ENCODE data around the gene ANLN. TPM values are rescaled to one million over a fixed set of nuclear protein-coding genes. Genes with fewer than 3 reads are reported as not detected.

Gene ANLN
- total RNA-seq, 1 donor from 2014 or later = 30.9 TPM

DNA sequence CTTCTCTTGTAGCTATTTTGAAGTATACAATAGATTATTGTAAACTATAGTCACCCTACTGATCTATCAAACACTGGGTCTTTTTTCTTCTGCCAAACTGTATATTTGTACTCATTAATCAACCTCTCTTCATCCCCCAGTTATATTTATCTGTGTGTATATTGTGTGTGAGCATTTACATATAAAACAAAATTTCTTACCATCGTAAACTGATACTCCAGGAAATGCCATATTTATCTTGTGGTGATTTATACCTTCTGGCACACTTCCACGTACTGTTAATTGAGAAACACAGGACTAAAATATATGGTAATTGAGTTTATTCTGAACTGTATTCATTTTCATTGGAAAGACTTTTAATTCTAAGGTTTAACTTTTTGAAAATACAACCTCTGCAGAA, 18.9 kb downstream of the ANLN start:
- no peak for DNase-seq

DNA sequence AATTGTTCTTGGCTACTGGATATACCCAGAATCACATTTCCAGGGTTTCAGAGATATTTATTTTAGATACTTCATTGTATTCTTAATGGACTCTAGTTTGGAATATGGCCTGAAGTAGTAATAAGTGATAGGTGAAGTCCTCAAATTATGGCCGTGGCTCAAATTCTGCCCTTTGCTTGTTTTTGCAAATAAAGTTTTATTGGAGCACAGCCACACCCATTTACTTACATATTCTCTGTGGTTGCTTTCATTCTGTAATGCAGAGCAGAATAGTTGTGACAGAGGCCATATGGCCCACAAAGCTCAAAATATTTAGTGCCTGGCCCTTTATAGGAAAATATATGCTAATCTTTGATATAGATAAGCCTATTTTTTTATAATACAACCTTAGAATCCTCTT, 19.5 kb downstream of the ANLN start:
- no peak for DNase-seq

DNA sequence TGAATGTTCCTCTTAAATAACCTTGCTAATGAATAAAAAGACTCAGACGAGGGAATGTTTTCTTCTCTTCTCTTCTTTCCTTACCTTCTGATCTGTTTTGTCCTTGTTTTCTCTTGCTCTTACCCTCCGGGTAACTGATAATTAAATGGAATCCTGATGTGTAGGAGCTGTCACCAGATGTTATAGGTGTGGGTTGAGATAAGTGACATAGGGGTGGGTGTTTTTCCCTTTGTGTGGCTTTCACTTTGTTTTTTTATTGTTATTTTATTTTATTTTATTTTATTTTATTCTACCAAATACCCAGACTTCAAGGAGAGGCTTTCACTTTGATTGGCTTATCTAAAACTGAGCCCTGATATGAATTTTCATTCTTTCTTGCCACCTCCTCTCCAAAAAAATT, 25.5 kb downstream of the ANLN start:
- no peak for DNase-seq

DNA sequence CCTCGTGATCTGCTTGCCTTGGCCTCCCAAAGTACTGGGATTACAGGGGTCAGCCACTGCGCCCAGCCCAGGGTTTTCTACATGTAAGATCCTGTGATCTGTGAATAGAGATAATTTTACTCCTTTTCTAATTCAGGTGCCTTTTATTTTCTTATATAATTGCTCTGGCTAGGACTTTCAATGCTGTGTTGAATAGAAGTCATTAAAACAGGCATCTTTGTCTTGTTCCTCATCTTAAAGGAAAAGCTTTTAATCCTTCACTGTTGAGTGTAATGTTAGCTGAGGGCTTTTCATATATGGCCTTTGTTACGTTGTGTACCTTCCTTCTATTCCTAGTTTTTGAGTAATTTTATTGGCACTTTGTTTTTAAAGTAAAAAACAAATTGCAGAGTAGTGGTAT, 26.6 kb downstream of the ANLN start:
- no peak for DNase-seq

DNA sequence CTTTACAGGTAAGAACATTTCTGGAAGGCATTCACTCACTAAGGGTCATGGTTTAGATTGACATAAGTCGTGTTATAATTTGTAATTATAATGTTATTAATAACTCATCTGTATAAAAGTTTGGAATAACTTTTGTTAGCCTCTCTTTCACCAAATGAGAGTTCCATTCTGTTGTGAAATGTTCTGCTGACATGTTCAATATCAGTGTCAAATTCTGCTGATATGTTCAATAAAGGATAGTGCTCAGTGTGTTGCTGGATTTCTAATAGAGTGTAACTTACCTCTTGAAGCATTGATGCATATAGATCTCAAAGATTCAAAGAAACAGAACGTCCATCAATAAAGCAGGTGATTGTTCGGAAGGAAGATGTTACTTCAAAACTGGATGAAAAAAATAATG, 30.6 kb downstream of the ANLN start:
- no peak for DNase-seq

DNA sequence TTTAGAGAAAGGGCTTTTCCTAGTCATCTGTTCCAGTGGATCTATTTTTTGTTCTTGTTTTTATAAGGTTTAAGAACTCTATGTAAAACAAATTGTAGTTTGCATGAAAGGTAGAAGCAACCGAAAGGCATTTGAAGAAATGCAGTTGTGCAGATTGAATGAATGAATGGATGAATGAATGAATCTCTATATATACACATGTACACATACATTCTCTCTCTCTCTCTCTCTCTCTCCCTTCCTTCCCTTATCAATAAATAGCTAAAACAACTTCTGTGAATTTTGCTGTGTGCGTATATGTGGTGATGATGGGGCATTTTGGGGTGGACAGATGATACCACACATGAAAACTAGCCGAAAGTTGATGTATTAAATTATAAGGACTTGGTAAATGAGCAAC, 32.4 kb downstream of the ANLN start:
- no peak for DNase-seq

DNA sequence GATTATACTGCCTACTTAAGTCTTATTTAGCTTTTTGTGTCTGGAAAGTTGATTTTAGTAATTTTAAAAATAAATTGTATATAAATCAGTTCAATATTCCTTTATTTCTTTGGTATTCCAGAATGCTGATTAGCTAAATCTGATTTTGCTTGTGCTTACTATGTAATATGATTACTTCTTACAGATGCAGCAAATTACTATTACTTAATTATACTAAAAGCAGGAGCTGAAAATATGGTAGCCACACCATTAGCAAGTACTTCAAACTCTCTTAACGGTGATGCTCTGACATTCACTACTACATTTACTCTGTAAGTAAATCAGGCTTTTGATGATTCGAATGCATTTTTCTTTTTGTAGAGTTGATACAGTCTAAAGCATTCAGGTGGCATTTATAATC, 34.0 kb downstream of the ANLN start:
- DNase-seq = no peak

DNA sequence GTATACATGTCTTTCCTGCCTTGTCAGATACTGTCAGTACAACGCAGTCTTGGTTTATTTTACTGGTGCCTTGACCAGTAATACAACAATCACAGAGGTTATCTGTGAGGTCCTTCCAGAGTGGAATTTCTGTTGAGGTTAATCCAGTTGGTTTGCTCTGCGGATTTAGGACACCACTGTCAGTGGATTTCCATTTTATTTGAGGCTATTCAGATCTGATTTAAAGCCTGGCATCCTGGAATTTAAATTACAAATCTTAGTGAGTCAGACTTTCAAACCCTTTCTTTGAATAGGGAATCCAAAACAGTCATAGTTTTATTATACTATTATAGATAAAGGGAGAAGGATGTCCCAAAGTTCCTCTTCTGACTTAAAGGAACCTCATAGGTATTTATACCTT, 40.5 kb downstream of the ANLN start:
- no peak for DNase-seq

DNA sequence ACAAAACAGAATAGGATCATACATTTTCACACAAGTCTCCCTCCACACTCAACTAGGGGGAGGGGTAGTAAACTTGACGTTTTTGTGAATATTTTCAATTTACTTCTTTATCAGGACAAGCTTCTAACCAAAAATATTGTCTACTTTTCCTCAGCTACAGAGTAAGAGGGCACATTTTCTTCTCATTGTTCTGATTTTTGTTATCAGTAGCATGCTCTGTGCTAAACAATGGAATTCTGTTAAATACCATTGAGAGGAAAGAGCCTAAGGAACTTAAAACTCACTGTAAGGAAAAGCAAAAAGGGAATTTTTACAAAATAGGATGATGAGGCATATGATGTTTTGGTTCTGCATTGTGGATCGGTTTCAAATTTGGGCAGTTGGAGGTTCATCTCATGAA, 41.2 kb downstream of the ANLN start:
- DNase-seq = no peak

DNA sequence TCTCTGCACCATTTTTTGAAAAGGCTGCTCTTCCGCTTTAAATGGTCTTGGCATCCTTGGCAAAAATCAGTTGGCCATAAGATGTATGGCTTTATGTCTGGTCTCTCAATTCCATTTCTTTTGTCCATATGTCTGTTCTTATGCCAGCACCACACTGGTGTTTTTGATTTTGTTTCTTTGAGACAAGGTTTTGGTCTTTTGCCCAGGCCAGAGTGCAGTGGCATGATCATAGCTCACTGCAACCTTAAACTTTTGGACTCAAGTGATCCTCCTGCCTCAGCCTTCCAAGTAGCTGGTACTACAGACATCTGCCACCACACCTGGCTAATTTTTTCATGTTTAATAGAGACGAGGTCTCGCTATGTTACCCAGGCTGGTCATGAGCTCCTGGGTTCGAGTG, 48.5 kb downstream of the ANLN start:
- no peak for DNase-seq

DNA sequence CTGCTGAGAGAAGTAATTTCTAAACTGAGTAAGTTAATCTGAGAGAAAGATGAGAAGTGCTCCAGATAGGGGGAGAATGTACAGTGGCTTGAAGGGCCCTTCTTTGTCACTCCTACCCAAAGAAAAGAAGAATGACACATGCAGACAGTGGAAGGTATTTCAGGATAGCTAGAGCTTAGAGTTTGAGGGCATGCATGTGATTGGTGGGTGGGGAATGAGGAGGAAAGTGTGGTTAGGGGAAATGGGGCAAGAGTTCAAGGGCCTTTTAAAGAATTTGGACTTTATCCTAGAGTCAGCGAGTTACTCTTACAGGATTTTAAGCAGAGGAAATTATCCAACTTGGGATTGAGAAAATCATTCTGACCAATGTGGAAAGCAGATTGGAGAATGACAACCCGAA, 50.0 kb downstream of the ANLN start:
- no peak for DNase-seq

DNA sequence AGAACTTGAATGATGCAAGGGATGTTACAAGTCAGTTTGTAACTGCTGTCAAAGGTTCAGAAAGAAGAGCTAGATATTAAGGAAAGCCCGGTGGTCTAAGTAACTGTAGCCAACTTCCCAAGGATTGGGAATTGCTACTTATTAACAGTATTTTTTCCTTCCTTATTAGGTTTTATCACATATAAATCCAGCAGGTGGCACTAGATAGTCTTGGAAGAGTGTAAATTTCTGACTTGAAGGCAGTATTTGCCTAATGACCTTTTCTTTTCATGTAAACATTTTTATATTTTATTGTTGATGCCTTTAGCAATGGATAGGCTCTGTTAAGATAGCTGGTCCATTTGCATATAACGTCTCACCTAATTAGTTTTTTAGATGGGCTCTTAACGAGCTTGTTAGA, 51.2 kb downstream of the ANLN start:
- DNase-seq = no peak

DNA sequence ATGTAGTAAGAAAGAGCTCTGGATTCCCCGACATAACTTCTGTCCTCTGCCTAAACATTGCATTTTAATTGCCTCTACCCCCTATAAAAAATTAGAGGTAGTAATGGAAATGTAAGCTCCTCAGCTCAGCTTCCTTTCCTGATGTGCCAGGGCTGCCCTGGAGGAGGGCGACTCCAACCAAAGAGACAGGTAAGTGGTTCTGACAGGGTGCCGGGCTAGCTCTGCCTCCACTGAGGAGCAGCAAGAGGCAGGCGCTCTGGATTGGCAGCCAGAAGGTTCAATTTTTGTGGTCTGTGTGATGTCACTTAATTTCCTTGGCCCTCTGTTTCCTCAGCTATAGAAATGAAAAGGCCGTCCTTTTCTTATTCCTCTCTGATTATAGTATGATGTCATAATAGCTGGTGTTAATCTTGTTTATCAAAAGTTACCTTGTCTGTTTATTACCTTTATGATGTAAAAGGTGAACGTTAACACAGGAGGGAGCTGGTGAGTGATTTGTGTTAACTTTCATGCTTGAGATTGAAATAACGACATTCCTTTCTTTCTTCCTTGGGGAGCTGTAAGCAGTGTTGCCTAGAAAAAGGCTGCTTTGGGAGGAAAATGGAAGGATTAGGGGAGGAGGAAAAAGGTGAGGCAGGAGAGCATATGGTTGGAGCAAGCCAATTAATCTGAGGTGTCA, 51.8 kb downstream of the ANLN start:
- no peak for DNase-seq

DNA sequence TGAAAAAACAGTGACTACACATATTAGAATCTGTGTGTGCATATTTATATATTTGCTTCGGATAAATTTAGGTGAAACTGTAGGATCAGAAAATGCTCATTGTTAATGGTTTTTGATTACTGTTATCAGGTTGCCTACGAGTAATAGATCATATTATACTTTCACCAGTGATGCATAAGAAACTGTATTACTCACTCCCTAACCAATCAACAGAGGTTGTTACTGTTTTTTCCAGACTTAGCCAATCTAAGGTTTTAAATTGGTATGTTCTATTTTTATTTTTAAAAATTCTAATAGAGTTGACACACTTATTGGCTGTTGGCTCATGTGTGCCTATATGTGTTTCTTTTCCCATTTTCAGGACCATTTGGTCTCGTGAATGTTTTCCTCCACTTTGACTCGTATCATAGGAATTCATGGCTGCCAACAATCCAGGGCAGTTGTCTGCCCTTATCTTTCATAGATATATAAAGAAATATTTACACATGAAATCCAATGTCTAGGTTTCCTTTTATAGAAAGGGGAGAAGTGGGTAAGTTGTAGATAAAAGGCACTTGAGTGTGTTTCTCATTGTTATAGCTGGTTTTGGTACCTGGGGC, 59.2 kb downstream of the ANLN start:
- no peak for DNase-seq

DNA sequence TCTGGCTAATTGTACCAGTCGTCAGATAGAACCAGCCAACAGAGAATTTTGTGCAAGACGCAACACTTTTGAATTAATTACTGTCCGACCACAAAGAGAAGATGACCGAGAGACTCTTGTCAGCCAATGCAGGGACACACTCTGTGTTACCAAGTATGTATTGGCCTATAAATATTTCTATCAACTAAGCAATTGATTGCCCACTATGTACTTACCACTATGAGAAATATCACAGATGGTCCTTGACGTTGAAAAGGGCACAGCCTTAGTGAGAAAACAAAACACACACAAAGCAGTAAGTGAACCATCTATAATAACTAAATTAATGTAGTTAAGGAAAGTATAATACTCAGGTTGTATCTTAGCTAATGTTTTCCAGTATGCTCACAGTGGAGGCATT, 60.0 kb downstream of the ANLN start:
- no peak for DNase-seq

DNA sequence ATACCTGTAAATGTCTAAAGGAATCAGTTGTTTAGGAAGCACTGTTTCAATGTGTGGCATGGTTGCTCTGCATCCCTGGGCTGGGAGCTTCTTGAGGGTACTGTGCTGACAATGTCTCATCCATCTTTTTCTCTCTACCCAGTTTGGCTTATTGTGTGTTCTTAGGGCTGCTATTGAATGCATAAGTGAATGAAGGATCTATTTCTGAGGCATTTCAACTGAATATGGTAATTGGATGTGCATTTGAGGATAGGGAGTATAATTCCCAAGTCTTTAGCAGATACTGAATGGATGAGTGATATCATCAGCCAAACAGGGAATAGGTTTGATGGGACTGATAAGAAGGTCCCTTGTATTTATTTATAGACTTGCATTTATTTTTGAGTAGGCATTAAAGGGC, 64.1 kb downstream of the ANLN start:
- no peak for DNase-seq

DNA sequence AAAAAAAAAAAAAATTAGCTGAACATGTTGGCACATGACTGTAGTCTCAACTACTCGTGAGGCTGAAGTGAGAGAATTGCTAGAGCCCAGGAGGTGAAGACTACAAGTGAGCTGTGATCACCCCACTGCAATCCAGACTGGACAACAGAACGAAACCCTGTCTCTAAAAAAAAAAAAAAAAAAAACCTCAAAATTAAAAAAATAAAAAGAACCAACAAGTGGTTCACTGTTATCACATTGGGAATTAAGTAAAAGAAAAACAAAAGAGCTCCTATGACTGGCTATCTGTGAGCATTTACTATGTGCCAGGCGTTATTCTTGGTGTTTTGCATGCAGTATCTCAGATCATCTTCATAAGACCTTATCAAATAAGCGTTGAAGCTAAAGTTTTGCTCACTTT, 66.0 kb downstream of the ANLN start:
- no peak for DNase-seq

DNA sequence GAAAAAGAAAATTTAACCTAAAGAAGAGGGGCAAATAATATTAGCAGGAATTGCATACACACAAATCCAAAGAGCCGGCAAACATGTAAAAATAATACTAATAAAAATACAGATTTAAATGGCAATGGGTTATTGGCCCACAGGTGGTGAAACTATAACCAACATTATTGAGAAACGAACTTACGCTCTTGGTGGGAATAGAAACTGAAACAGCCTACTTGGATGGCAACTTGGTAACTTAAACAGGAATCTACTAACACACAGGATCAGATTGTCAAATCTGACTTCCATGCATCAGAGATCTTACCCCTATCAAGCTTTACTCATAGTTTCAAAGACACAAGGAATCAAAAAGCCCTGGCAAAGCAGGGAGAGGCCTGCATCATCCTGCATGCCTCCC, 66.5 kb downstream of the ANLN start:
- no peak for DNase-seq

DNA sequence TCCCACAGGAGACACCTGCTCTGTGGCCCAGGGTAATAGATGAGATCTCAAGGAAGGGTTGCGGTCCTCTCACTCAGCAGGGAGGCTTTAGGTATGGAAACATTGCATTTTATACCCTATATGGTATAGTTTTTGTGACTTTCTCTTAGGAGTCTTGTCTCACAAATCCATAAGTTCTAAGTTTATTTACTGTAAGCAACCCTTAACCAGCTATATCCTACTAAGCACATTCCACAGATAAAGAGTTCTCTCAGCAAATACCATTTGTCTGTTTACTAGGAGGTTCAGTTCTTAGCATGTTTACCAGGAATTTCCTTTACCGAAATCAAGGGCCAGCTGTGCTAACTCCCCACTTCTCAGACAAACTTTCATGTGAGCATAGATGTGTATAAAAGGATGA, 66.9 kb downstream of the ANLN start:
- DNase-seq = no peak

DNA sequence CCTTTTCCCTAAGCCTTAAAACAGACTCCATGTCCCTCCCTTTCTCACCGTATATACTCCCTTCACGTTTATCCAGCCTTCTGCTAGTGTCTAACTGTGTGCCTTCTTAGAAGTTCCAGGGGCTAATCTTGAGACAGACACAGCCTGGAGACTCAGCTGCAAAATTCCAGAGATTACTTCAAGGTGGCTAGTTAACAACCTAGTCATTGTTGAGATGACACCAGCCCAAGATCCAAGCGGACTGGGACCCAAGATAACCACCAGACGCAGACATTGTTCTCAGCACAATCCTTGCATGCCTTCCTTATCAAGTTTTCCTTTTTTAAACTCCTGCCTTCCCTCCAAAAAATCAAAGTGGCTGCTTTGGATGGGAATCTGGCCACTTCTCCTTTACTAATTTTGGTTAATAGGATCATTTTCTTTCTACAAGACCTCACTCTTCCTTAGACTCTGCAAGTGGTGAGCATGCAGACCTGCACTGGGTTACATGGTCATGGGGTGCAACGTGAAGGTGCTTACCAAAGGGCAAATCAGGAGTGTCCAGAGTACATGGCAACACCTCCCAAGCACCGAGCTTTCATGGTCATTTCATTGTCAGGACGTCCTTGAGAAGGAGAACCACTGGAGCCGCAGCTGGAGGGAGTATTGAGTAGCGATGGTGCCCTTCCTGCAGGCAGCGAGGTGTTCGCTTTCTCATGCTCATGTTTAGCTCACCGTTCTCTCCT, 69.7 kb downstream of the ANLN start:
- DNase-seq = no peak

DNA sequence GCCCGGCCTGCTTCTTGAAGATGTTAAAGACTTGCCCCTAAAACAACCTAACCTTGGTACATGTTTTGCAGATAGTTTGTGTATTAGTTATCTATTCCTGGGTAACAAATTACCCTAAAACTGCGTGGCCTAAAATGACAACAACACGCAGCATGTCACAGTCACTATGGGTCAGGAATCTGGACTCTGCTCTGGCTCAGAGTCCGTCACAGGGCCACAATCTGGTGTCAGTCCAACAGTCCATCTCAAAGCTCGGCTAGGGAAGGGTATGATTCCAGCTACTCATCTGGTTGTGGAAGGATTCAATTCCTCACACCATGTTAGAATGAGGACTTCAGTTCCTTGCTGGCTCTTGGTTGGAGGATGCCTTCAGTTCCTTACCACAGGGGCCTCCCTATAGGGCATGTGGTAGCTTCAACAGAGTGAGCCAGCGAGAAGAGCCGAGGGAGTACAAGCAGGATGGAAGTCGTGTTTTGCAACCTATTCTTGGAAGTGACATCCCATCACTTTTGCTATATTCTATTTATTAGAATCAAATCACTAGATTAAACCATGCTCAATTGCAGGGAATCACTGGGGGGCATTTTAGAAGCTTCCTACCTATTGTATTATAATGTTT, 71.3 kb downstream of the ANLN start:
- DNase-seq = no peak

DNA sequence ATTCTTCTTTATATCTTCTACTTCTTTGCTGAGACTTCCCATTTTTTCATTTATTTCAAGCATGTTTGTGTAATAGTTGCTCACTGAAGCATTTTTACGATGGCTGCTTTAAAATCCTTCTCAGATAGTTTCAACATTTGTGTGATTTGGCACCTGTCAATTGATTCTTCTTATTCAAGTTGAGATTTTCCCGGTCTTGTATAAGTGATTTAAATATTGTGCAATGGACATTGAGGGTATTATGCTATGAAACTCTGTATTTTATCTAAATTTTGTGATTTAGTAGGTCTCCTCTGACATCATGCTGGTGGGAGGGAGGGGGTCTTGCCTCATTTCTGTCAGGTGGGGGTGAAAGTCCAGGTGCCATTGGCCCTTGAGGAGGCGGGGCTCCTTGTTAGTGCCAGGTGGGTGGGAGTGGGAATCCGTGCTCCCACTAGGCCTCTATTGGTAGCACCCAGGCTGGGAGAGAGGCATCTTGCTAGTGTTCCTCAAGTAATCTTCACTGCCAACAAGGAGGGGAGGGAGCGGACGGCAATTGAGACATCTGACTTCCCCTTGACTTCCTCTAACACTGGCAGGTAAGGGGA, 73.0 kb downstream of the ANLN start:
- DNase-seq = no peak

DNA sequence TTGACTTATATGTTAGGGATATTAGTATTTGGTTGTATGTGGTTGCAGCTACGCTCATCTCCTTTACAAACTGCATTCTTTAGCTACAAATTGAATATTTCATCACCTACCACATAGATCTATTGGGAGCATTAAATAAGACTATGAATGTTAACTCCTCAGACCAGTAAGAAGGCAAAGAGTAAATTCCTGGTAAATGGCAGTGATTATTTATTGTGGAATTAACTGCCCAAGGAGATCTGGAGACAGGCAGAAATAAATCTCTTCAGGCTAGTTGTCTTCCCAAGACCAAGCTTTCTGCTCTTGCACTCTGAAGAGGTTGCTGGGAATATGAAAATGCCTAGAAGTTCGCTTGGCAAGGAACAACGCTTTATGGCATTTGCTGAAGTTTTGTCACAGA, 74.6 kb downstream of the ANLN start:
- DNase-seq = no peak

All from occipital lobe (tissue), 2 donors.